K562 (cell line): ENCODE measurements around the gene TTYH2.

Source experiments
- CCNT2 ChIP-seq: IDR thresholded peaks from 2 replicates; pipeline ENCODE4 v1.6.1; 2011; ENCODE audit warnings: borderline replicate concordance, low read depth, mild to moderate bottlenecking, moderate library complexity, mixed read lengths, low read length; ENCODE audit not compliant: insufficient read length; ENCODE audit errors: extremely low read depth
- CTCF ChIP-seq, 3 experiments: IDR thresholded peaks in 2 of 3; conservative IDR thresholded peaks in 1 of 3; 2 replicates each; pipeline ENCODE4 v1.5.1; 2011 to 2012; ENCODE audit warnings: low read length in 3 of 3, mild to moderate bottlenecking in 3 of 3, control low read depth in 2 of 3, improper control_type of control experiment in 1 of 3, inconsistent platforms in 1 of 3, low read depth in 1 of 3, mixed read lengths in 1 of 3, moderate library complexity in 1 of 3; ENCODE audit not compliant: insufficient read depth in 2 of 3
- EP300 ChIP-seq: IDR thresholded peaks from 2 replicates; pipeline ENCODE4 v1.6.1; 2012; ENCODE audit warnings: low read length, improper control_type of control experiment
- FOXK1 ChIP-seq: sonication (generic); formaldehyde crosslinking; IDR thresholded peaks from 2 replicates; pipeline ENCODE4 v1.8.0; 2022; ENCODE audit warnings: missing genetic modification reagents, mild to moderate bottlenecking, borderline replicate concordance
- IRF1 ChIP-seq: sonication (generic); formaldehyde crosslinking; IDR thresholded peaks from 2 replicates; pipeline ENCODE4 v1.8.0; 2022; ENCODE audit warnings: missing genetic modification reagents, mild to moderate bottlenecking, borderline replicate concordance
- RCOR1 ChIP-seq, 2 experiments: IDR thresholded peaks; 2 replicates each; pipeline ENCODE4 v1.6.1; 2012; ENCODE audit warnings: low read depth in 2 of 2, low read length in 2 of 2, borderline replicate concordance in 1 of 2, improper control_type of control experiment in 1 of 2
- SMAD3 ChIP-seq: fragments of 450-650 bp; formaldehyde crosslinking; conservative IDR thresholded peaks from 2 replicates; pipeline ENCODE4 v1.4.0; 2020; ENCODE audit warnings: mild to moderate bottlenecking
- TCF7 ChIP-seq: sonication (generic); IDR thresholded peaks from 2 replicates; pipeline ENCODE4 v1.6.1; 2016; ENCODE audit warnings: antibody characterized with exemption, borderline replicate concordance
- TF ChIP-seq, protein P1 (sequence below): fragments of 450-650 bp; formaldehyde crosslinking; IDR thresholded peaks from 2 replicates; pipeline ENCODE4 v1.4.0; 2022; ENCODE audit warnings: mild to moderate bottlenecking, moderate library complexity
- TF ChIP-seq, protein P2 (sequence below): sonication (generic); formaldehyde crosslinking; IDR thresholded peaks from 2 replicates; pipeline ENCODE4 v1.8.0; 2022; ENCODE audit warnings: missing genetic modification reagents, mild to moderate bottlenecking, moderate library complexity, borderline replicate concordance

DNA sequence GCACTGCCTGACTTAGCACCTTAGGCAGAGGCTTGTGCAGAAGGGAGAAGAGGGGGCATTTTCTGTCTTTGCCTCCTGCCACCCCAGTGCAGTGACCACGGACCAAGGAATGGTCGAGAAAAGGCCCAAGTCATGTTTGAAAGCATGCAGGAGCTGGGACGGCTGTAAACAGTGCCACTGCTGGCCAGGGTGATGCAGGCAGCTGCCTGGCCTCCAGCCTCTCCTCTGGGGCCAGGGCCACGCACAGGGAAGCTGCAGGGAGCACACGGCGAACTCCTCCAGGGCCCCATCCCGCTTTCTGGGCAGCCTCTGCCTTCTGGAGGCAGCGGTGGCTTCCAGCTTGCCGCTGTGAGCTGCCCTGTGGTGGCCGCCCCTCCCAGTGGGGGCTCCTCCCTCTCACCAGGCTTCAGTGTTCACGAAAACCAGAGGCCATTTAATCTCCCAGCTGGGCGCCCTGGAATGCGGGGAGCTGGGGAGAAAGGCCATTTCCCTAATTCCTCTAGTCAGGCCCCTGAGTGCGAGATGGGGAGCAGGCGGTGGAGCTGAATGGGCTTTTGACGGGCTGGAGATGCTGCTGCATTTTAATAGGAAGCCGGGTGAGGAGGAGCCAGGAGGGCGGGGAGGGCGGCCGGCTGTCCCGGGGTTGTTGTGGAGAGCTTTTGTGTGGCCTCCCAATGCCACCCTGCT lies 31.9 kb downstream of the TTYH2 start:
- TF ChIP-seq EP300 (no peak), CTCF (IDR thresholded peaks at IDR 0.05 in 2 of 3, conservative IDR thresholded peaks at IDR 0.05 in 1 of 3; ENCODE audit: insufficient read depth in 2 of 3, low read depth in 1 of 3, low read length in 3 of 3) (no peak), RCOR1 (IDR thresholded peaks at IDR 0.05; ENCODE audit: borderline replicate concordance in 1 of 2, low read depth in 2 of 2, low read length in 2 of 2) (no peak), CCNT2 (no peak), TCF7 (no peak), SMAD3 (CRISPR knock-in tag) (no peak), FOXK1 (CRISPR knock-in tag) (no peak), IRF1 (CRISPR knock-in tag) (no peak)
- TF ChIP-seq, protein P1, sequence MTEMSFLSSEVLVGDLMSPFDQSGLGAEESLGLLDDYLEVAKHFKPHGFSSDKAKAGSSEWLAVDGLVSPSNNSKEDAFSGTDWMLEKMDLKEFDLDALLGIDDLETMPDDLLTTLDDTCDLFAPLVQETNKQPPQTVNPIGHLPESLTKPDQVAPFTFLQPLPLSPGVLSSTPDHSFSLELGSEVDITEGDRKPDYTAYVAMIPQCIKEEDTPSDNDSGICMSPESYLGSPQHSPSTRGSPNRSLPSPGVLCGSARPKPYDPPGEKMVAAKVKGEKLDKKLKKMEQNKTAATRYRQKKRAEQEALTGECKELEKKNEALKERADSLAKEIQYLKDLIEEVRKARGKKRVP = no peak
- TF ChIP-seq, protein P2, sequence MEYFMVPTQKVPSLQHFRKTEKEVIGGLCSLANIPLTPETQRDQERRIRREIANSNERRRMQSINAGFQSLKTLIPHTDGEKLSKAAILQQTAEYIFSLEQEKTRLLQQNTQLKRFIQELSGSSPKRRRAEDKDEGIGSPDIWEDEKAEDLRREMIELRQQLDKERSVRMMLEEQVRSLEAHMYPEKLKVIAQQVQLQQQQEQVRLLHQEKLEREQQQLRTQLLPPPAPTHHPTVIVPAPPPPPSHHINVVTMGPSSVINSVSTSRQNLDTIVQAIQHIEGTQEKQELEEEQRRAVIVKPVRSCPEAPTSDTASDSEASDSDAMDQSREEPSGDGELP (CRISPR knock-in tag) = no peak
